Pancreas (tissue), 10 donors: Measurements from ENCODE around the gene FZD7. TPM values are rescaled to one million over a fixed set of nuclear protein-coding genes. Genes with fewer than 3 reads are reported as not detected.

ENCODE experiments used
- ATAC-seq, 4 donors: fragments of 200-7000 bp; cut with Tn5 transposase; one replicate each; pipeline versions ENCODE4 v1.8.0 to v1.9.1; 2020; ENCODE audit warnings: mild to moderate bottlenecking in 4 of 4, moderate library complexity in 4 of 4
- DNase-seq, 6 donors: peaks; one replicate each; pipeline ENCODE4 v3.0.0-alpha.2; 2020
- FAIRE-seq: peaks from 2 replicates; lab custom pipeline; 2012; peaks lifted over from hg19 to GRCh38; lab: Jason Lieb, UNC
- H3K27ac ChIP-seq, 4 donors: fragments of 200-600 bp; sonication (generic); 1 replicate in 3 of 4; 2 replicates in 1 of 4; pipeline versions ENCODE4 v1.5.0 to v1.8.0; 2020
- H3K27me3 ChIP-seq, 4 donors: fragments of 200-600 bp; one replicate each; pipeline ENCODE4 v1.8.0; 2021
- H3K36me3 ChIP-seq, 3 donors: fragments of 200-600 bp; sonication (generic) in 1 of 3; one replicate each; pipeline versions ENCODE4 v1.5.0 to v1.8.0; 2020 to 2021
- H3K4me1 ChIP-seq, 3 donors: fragments of 200-600 bp; one replicate each; pipeline ENCODE4 v1.8.0; 2021
- H3K4me3 ChIP-seq, 4 donors: fragments of 200-600 bp; sonication (generic) in 2 of 4; one replicate each; pipeline versions ENCODE4 v1.5.0 to v1.8.0; 2020 to 2021
- H3K9me3 ChIP-seq, 4 donors: fragments of 200-600 bp; one replicate each; pipeline ENCODE4 v1.8.0; 2021
- WGBS, 2 donors: extraction: QIAGEN DNeasy Blood & Tissue Kit; methylation state at CpG; one replicate each; pipeline ENCODE4 v1.1.7; 2013; 5-methylcytosine and 5-hydroxymethylcytosine counted together
- intact Hi-C, 3 donors: fragments of 100-400 bp; cut with DNase I; formaldehyde crosslinking; loops; one replicate each; pipeline versions ENCODE4 v1.11.1 to v1.14.2; 2022
- polyA plus RNA-seq, 2 donors: library from polyadenylated mRNA; stranded (reverse); fragments of 200-250 nt; gene quantifications; one replicate each; pipeline ENCODE4 v1.2.3, GENCODE V29; 2013
- total RNA-seq, 6 donors: library from RNA; stranded (reverse); fragmentation: NEBNext Ultra II Directional in 4 of 6; extraction: Animal tissue kit (Norgen Biotek cat#: 25700) in 4 of 6; gene quantifications; one replicate each; pipeline versions ENCODE4 v1.2.1 to v1.2.4, GENCODE V29; 2021 to 2023
- TF ChIP-seq, protein P1 (sequence below), 4 donors: fragments of 200-600 bp; sonication (generic) in 3 of 4; IDR thresholded peaks; one replicate each; pipeline versions ENCODE4 v1.5.0 to v1.8.0; 2021; ENCODE audit warnings: antibody characterized with exemption in 4 of 4
- donor health status: healthy with polysubstance abuse.
- donor health status: DM: no; HTN: no; CAD: no; lungs with moderate emphysema.
- donor health status: DM: no; HTN: no; CAD: no.
- donor health status: control.
- donor health status: control.
- donor health status: Bipolar disorder and iron deficiency.
- donor health status: DM: yes; HTN: yes; CAD: no.
- donor health status: DM: no; HTN: no; CAD: no.
- donor health status: DM: no; HTN: no; CAD: no.
- donor health status: DM: yes; HTN: yes; CAD: no.

The FZD7 gene
- total and polyA plus RNA-seq, 8 donors: 0.53 to 5.2 (median 1.1) TPM

DNA sequence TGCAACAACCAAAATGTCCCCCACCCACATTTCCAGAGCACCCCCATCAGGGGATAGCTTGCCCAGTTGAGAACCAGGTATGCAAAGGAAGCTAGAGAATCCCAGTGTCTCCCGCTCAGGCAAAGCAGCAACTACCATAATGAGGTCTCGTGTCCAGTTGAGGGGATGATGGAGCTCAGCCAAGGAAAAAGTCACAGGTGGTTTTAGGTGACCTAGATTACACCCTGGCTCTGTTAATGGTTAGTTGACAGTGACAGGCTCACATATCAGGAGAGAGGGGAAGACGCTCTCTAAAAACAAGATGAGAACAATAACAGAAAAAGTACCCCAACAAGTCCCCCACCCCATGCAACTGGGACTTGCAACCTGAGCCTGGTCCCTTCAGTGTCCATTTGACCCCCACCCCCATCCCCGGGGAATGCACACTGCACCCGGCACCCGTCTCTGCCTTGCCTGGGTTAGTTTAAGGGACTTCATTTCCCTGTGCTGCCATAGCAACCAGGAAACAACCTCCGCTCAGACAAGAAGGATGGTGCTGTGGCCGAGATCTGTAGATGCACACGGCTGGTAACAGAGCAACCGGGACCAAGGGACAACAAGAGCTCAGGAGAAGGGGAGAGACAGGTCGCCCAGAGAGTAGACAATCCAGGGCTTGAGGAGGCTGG lies 39.2 kb downstream of the FZD7 start, which contains the start of gene KIAA2012:
KIAA2012 (plus strand) TSS at position 519 of the 665 bp plus-strand sequence. CDS start 373 bp downstream, outside the sequence.
- peak; percentile 43 to 80 (median 75) for ATAC-seq
- no peak within 1 kb of the TSS for H3K27ac ChIP-seq
- no peaks in the 10 kb centered on the region for H3K4me1 ChIP-seq
- H3K4me3 ChIP-seq: no peak within 1 kb of the TSS
- no peaks in the 10 kb centered on the region for H3K27me3 ChIP-seq
- FAIRE-seq: no peak
- no peaks in the 10 kb centered on the region for H3K9me3 ChIP-seq
- TF ChIP-seq, protein P1, sequence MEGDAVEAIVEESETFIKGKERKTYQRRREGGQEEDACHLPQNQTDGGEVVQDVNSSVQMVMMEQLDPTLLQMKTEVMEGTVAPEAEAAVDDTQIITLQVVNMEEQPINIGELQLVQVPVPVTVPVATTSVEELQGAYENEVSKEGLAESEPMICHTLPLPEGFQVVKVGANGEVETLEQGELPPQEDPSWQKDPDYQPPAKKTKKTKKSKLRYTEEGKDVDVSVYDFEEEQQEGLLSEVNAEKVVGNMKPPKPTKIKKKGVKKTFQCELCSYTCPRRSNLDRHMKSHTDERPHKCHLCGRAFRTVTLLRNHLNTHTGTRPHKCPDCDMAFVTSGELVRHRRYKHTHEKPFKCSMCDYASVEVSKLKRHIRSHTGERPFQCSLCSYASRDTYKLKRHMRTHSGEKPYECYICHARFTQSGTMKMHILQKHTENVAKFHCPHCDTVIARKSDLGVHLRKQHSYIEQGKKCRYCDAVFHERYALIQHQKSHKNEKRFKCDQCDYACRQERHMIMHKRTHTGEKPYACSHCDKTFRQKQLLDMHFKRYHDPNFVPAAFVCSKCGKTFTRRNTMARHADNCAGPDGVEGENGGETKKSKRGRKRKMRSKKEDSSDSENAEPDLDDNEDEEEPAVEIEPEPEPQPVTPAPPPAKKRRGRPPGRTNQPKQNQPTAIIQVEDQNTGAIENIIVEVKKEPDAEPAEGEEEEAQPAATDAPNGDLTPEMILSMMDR (IDR thresholded peaks at IDR 0.05): no peak
- H3K36me3 ChIP-seq: no peaks in the 10 kb centered on the region
- 22 to 25% methylated on average over 11 of the region's 11 CpGs for WGBS, 2 donors
- DNase-seq: no peak
- intact Hi-C loops: no loop called here

DNA sequence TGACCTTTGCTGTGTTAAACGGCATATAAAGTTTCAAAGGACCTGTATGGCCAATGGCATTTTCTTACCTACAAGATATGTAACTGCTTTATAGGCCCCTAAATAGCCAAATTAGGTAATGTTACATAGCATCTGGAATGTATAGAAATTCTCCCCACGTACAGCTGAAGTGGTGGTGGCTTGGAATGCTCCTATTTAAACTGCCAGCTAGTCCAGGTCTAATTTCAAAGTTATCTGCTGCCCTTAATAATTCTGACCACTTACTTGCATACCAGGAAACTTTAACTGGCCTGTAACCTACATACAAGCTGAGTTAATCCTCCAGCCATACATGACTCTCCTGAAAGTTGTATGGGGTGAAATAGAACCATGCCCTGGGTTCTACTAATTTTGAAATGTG lies 40.7 kb downstream of the FZD7 start:
- Histone ChIP-seq H3K9me3 (no peaks in the 10 kb centered on the region), H3K4me1 (no peaks in the 10 kb centered on the region), H3K27me3 (no peaks in the 10 kb centered on the region), H3K4me3 (no peak overlapping the region), H3K36me3 (no peaks in the 10 kb centered on the region), H3K27ac (no peak overlapping the region)
- FAIRE-seq (no peak), DNase-seq (no peak), ATAC-seq (no peak)
- 90 to 97% methylated on average over 2 of the region's 2 CpGs for WGBS, 2 donors
- TF ChIP-seq, protein P1 (IDR thresholded peaks at IDR 0.05): no peak
- intact Hi-C loops: no loop called here

DNA sequence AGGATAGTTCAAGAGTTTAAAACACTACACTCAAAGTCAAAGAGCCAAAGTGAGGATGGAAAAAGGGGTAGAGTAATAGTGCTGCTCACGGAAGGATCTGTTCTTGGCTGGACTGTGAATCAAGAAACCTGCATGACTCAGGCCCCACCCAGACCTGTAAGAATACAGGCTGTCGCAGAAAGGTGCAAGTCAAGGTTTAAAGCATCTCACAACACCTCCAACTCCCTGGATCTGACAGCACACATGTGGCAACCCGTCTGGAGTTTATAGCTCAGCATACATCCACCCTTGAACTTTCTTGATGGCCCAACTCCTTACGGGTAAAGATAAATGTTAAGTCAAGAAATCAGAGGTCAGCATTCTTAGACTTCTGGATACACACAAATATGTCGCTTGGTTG lies 45.7 kb downstream of the FZD7 start:
- Histone ChIP-seq H3K36me3 (no peaks in the 10 kb centered on the region), H3K4me1 (no peaks in the 10 kb centered on the region), H3K27me3 (no peaks in the 10 kb centered on the region), H3K27ac (no peak overlapping the region), H3K4me3 (no peak overlapping the region), H3K9me3 (no peaks in the 10 kb centered on the region)
- DNase-seq (no peak), ATAC-seq (no peak), FAIRE-seq (no peak)
- 83 to 84% methylated on average over 5 of the region's 5 CpGs for WGBS, 2 donors
- intact Hi-C loops: no loop called here
- TF ChIP-seq, protein P1 (IDR thresholded peaks at IDR 0.05): no peak

DNA sequence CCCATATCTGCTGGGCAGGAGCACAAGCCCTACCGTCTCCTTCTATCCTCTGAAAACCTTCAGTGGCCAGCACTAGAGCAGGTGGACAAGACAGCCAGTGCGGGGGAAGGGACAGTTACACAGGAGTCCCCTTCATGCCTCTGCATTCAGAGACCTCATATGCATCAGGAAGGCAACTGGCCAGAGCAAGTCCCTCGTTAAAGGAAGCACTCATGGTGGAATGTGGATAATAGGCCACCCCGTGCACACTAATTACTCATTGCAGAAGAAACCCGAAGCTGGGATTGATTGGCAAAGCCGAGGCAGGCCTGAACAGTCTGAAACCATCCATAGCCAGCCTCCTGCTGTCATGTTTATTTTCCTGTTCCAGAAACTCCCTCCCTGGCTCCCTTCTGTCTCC lies 50.6 kb downstream of the FZD7 start:
- no peak overlapping the region for H3K27ac ChIP-seq
- no peaks in the 10 kb centered on the region for H3K4me1 ChIP-seq
- 42 to 46% methylated on average over 6 of the region's 6 CpGs for WGBS, 2 donors
- H3K4me3 ChIP-seq: no peak overlapping the region
- ATAC-seq: no peak
- no peak for FAIRE-seq
- TF ChIP-seq, protein P1 (IDR thresholded peaks at IDR 0.05): no peak
- intact Hi-C loops: no loop called here
- DNase-seq: no peak
- no peaks in the 10 kb centered on the region for H3K9me3 ChIP-seq
- no peaks in the 10 kb centered on the region for H3K27me3 ChIP-seq
- no peaks in the 10 kb centered on the region for H3K36me3 ChIP-seq

Other genes starting within 250 kb of the FZD7 start
- gene CDK15, start 227.3 kb upstream of the FZD7 start, total RNA-seq: under 1 TPM in 3 of 6 donors, not detected in 3; 0.09 to 0.35 (median 0.31) TPM
- under 1 TPM; 0.11 to 0.12 TPM for gene CDK15, start 227.3 kb upstream of the FZD7 start, polyA plus RNA-seq
- gene KIAA2012, start 39.4 kb downstream of the FZD7 start, total RNA-seq: not detected
- gene KIAA2012, start 39.4 kb downstream of the FZD7 start, polyA plus RNA-seq: under 1 TPM; 0.04 to 0.09 TPM
- gene SUMO1, start 204.7 kb downstream of the FZD7 start, total RNA-seq: 10 to 100 TPM; 20.4 to 43.8 (median 27.7) TPM
- gene SUMO1, start 204.7 kb downstream of the FZD7 start, polyA plus RNA-seq: 10 to 100 TPM; 45.2 to 62.3 TPM
- 10 to 100 TPM; 16.6 to 43.2 (median 26.7) TPM for gene NOP58, start 231.9 kb downstream of the FZD7 start, total RNA-seq
- 10 to 100 TPM; 67.1 to 92.7 TPM for gene NOP58, start 231.9 kb downstream of the FZD7 start, polyA plus RNA-seq